ENCODE results near the gene CLK1.

Gene CLK1

DNA sequence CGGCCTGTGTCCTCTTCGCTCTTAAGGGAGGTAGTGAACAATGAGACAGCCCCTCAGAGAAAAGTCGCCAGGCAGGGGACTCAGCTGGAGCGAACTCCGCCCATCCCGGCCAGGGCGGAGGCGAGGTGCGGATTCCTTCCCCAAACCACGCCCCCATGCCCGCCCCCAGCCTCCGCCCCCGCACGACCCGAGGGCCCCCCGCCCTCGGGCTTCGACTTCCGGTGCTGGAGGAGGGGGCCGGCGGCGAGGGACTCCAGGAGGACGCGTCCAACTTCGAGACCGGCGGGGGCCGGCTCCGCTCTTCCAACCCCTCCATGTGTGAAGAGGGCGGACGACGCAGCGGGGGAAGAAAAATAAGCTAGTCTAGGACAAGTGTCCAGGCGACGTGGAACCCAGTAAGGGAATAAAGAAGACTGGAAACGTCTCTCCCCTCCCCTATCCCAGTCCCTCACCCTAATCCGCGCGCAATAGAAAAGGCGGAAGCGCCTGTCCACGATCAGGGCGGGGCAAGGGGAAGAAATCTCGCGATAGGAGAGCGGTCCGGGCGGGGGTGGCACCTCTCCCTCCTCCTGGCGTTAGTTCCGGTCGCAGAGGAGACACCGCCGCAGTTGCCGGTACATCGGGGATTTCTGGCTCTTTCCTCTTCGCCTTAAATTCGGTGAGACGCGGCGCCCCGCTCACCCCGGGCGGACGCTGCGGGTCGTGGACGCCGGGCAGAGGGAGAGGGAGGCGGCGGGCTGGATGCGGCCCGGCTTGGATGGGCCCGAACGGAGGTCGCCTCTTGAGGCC, 52.9 kb downstream of the CLK1 start, which contains the start of gene BZW1:
BZW1 (plus strand) TSS at position 578 of the 789 bp plus-strand sequence. CDS start 1,308 bp downstream, outside the sequence.
- H3K27ac ChIP-seq, result peak within 1 kb of the TSS; percentile 97 to 98
- peak; percentile 97 for DNase-seq (ENCODE audit: low spot score)
- TF ChIP-seq, protein P1, sequence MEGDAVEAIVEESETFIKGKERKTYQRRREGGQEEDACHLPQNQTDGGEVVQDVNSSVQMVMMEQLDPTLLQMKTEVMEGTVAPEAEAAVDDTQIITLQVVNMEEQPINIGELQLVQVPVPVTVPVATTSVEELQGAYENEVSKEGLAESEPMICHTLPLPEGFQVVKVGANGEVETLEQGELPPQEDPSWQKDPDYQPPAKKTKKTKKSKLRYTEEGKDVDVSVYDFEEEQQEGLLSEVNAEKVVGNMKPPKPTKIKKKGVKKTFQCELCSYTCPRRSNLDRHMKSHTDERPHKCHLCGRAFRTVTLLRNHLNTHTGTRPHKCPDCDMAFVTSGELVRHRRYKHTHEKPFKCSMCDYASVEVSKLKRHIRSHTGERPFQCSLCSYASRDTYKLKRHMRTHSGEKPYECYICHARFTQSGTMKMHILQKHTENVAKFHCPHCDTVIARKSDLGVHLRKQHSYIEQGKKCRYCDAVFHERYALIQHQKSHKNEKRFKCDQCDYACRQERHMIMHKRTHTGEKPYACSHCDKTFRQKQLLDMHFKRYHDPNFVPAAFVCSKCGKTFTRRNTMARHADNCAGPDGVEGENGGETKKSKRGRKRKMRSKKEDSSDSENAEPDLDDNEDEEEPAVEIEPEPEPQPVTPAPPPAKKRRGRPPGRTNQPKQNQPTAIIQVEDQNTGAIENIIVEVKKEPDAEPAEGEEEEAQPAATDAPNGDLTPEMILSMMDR (IDR thresholded peaks at IDR 0.05), result no peak
- H3K4me3 ChIP-seq, result peak within 1 kb of the TSS; percentile 98

GRCh38 chr2:200810998-200811332, 53.5 kb downstream of the CLK1 start:
- DNase-seq (ENCODE audit: low spot score), result no peak
- Histone ChIP-seq H3K27ac (peak overlapping the region; percentile 97 to 98), H3K4me3 (peak overlapping the region; percentile 98)
- TF ChIP-seq, protein P1 (IDR thresholded peaks at IDR 0.05), result no peak

GRCh38 chr2:200810252-200810997, 54.0 kb downstream of the CLK1 start:
- DNase-seq (ENCODE audit: low spot score), result no peak
- peak overlapping the region; percentile 98 for H3K4me3 ChIP-seq
- peak overlapping the region; percentile 97 to 98 for H3K27ac ChIP-seq
- TF ChIP-seq, protein P1 (IDR thresholded peaks at IDR 0.05), result no peak

- TF ChIP-seq, protein P1 (IDR thresholded peaks at IDR 0.05), result no peak
- Histone ChIP-seq H3K27ac (peak overlapping the region; percentile 97 to 98), H3K4me3 (peak overlapping the region; percentile 98)
- no peak for DNase-seq (ENCODE audit: low spot score)
Observed at GRCh38 chr2:200809506-200810251, 54.8 kb downstream of the CLK1 start.
